HEK293 (cell line): ENCODE results near the gene HOXC5.
A peak's percentile ranks its signal among the peaks of the same experiment; 100 is the strongest.

Experiments
- CTCF ChIA-PET: fragments of 350-600 bp; formaldehyde crosslinking; extraction: SDS; loops from one replicate; lab custom pipeline; 2021; ENCODE audit warnings: antibody characterized with exemption; lab: Yijun Ruan, JAX
- POLR2A ChIA-PET: fragments of 300-600 bp; formaldehyde crosslinking; extraction: SDS; loops from one replicate; lab custom pipeline; 2020; ENCODE audit warnings: antibody characterized with exemption, inconsistent platforms; lab: Yijun Ruan, JAX
- H3K27ac ChIP-seq: fragments of 200-500 bp; sonication (Bioruptor generic); 2 replicates; pipeline ENCODE4 v1.5.1; 2014; ENCODE audit warnings: low read depth, low read length, control low read depth, inconsistent platforms; ENCODE audit errors: extremely low read depth
- H3K36me3 ChIP-seq, 2 experiments: fragments of 200-500 bp in 1 of 2; sonication (Bioruptor generic) in 1 of 2; 1 replicate in 1 of 2; 2 replicates in 1 of 2; pipeline ENCODE4 v1.5.1; 2014 to 2017; ENCODE audit warnings: inconsistent platforms in 2 of 2, low read length in 2 of 2; ENCODE audit not compliant: control insufficient read depth in 2 of 2, insufficient read depth in 1 of 2
- H3K4me1 ChIP-seq: fragments of 200-500 bp; sonication (Bioruptor generic); 2 replicates; pipeline ENCODE4 v1.5.1; 2014; ENCODE audit warnings: mild to moderate bottlenecking, low read length, inconsistent platforms; ENCODE audit not compliant: control insufficient read depth, insufficient read depth
- H3K4me3 ChIP-seq: 2 replicates; pipeline ENCODE4 v1.5.1; 2011; ENCODE audit warnings: low read depth, mild to moderate bottlenecking, control low read depth, low read length, moderate library complexity
- H3K9me3 ChIP-seq: fragments of 200-500 bp; sonication (Bioruptor generic); 2 replicates; pipeline ENCODE4 v1.5.1; 2014; ENCODE audit warnings: low read depth, low read length, inconsistent platforms; ENCODE audit not compliant: control insufficient read depth, insufficient read depth
- FEZF1 ChIP-seq: fragments of 450-650 bp; formaldehyde crosslinking; IDR thresholded peaks from 2 replicates; pipeline ENCODE4 v1.5.1; 2016; ENCODE audit warnings: missing biosample characterization, missing genetic modification characterization
- IKZF3 ChIP-seq: fragments of 450-650 bp; IDR thresholded peaks from 2 replicates; pipeline ENCODE4 v1.5.0; 2018; ENCODE audit warnings: missing biosample characterization, mild to moderate bottlenecking, missing genetic modification characterization, moderate library complexity
- PRDM6 ChIP-seq: fragments of 450-650 bp; formaldehyde crosslinking; IDR thresholded peaks from 2 replicates; pipeline ENCODE4 v1.5.1; 2017; ENCODE audit warnings: missing biosample characterization, missing genetic modification characterization
- SETDB1 ChIP-seq: IDR thresholded peaks from one replicate; pipeline ENCODE4 v1.6.1; 2017; ENCODE audit warnings: mild to moderate bottlenecking, low read length, moderate library complexity, mixed read lengths; ENCODE audit not compliant: insufficient read length
- SP7 ChIP-seq: fragments of 450-650 bp; formaldehyde crosslinking; IDR thresholded peaks from 2 replicates; pipeline ENCODE4 v1.5.1; 2016; ENCODE audit warnings: missing biosample characterization, missing genetic modification characterization
- ZBTB11 ChIP-seq: fragments of 450-650 bp; formaldehyde crosslinking; conservative IDR thresholded peaks from 2 replicates; pipeline ENCODE4 v1.5.1; 2016; ENCODE audit warnings: low read depth, missing biosample characterization, missing genetic modification characterization
- ZBTB49 ChIP-seq: fragments of 450-650 bp; formaldehyde crosslinking; IDR thresholded peaks from 2 replicates; pipeline ENCODE4 v1.5.1; 2016; ENCODE audit warnings: missing biosample characterization, missing genetic modification characterization, low read depth
- ZBTB6 ChIP-seq: fragments of 450-650 bp; formaldehyde crosslinking; IDR thresholded peaks from 2 replicates; pipeline ENCODE4 v1.5.1; 2017; ENCODE audit warnings: missing biosample characterization, missing genetic modification characterization
- ZFP69B ChIP-seq: fragments of 450-650 bp; formaldehyde crosslinking; IDR thresholded peaks from 2 replicates; pipeline ENCODE4 v1.5.1; 2016; ENCODE audit warnings: missing biosample characterization, missing genetic modification characterization
- ZNF121 ChIP-seq: fragments of 450-650 bp; formaldehyde crosslinking; IDR thresholded peaks from 2 replicates; pipeline ENCODE4 v1.5.1; 2016; ENCODE audit warnings: missing biosample characterization, missing genetic modification characterization
- ZNF140 ChIP-seq: fragments of 450-650 bp; formaldehyde crosslinking; IDR thresholded peaks from 2 replicates; pipeline ENCODE4 v1.5.1; 2016; ENCODE audit warnings: missing biosample characterization, missing genetic modification characterization
- ZNF146 ChIP-seq: fragments of 450-650 bp; formaldehyde crosslinking; IDR thresholded peaks from 2 replicates; pipeline ENCODE4 v1.5.1; 2016; ENCODE audit warnings: missing biosample characterization, missing genetic modification characterization
- ZNF18 ChIP-seq: fragments of 450-650 bp; formaldehyde crosslinking; IDR thresholded peaks from 2 replicates; pipeline ENCODE4 v1.5.1; 2016; ENCODE audit warnings: missing biosample characterization, missing genetic modification characterization
- ZNF341 ChIP-seq: fragments of 450-650 bp; formaldehyde crosslinking; IDR thresholded peaks from 2 replicates; pipeline ENCODE4; 2016; ENCODE audit warnings: low read depth, missing biosample characterization, missing genetic modification characterization
- ZNF366 ChIP-seq: fragments of 450-650 bp; formaldehyde crosslinking; conservative IDR thresholded peaks from 2 replicates; pipeline ENCODE4 v1.5.1; 2016; ENCODE audit warnings: missing biosample characterization, missing genetic modification characterization
- ZNF423 ChIP-seq: fragments of 450-650 bp; formaldehyde crosslinking; IDR thresholded peaks from 2 replicates; pipeline ENCODE4 v1.5.1; 2016; ENCODE audit warnings: missing biosample characterization, missing genetic modification characterization
- ZNF48 ChIP-seq: fragments of 450-650 bp; formaldehyde crosslinking; IDR thresholded peaks from 2 replicates; pipeline ENCODE4 v1.5.1; 2016; ENCODE audit warnings: missing biosample characterization, missing genetic modification characterization
- ZNF600 ChIP-seq: fragments of 450-650 bp; formaldehyde crosslinking; IDR thresholded peaks from 2 replicates; pipeline ENCODE4 v1.5.1; 2016; ENCODE audit warnings: missing biosample characterization, missing genetic modification characterization

The HOXC5 gene

GRCh38 chr12:54032627-54033100 lies at the start of gene HOXC5 (continued):
- TF ChIP-seq ZBTB11 (tag by site-specific recombination) (peak; percentile 44; the same call in 1 of the 2 replicates), ZFP69B (tag by site-specific recombination) (peak; percentile 85), ZBTB6 (tag by site-specific recombination) (no peak), PRDM6 (tag by site-specific recombination) (peak; percentile 13; the same call in 1 of the 2 replicates), SP7 (peak; percentile 93), ZNF121 (tag by site-specific recombination) (peak; percentile 36; the same call in 1 of the 2 replicates), ZNF423 (tag by site-specific recombination) (no peak), ZNF146 (tag by site-specific recombination) (no peak), SETDB1 (no peak), ZBTB49 (tag by site-specific recombination) (no peak), ZNF18 (tag by site-specific recombination) (peak; percentile 28; the same call in 1 of the 2 replicates), FEZF1 (tag by site-specific recombination) (peak; percentile 79), ZNF140 (tag by site-specific recombination) (no peak; the same call in 1 of the 2 replicates), ZNF48 (tag by site-specific recombination) (no peak), ZNF600 (tag by site-specific recombination) (peak; percentile 68)

- Histone ChIP-seq H3K9me3 (no peaks in the 10 kb centered on the region), H3K4me3 (no peak overlapping the region), H3K27ac (no peak overlapping the region), H3K36me3 (no peaks in the 10 kb centered on the region), H3K4me1 (peaks cover 24% of the 10 kb centered on the region)
- ChIA-PET POLR2A (no interaction called here), CTCF (interaction anchor here (5.8 kb wide), 1 partner anchor 231 kb away, joined by 80 read pairs; no protein-coding TSS in a partner anchor)
- TF ChIP-seq ZNF341 (tag by site-specific recombination) (no peak), ZNF366 (no peak), IKZF3 (0 out of 2 replicates have a peak, but pooled peaks have one; percentile 7)
Measured at GRCh38 chr12:53983568-53983949, 49.3 kb upstream of the HOXC5 start.
